ENCODE measurements around the gene RASA3.

DNA sequence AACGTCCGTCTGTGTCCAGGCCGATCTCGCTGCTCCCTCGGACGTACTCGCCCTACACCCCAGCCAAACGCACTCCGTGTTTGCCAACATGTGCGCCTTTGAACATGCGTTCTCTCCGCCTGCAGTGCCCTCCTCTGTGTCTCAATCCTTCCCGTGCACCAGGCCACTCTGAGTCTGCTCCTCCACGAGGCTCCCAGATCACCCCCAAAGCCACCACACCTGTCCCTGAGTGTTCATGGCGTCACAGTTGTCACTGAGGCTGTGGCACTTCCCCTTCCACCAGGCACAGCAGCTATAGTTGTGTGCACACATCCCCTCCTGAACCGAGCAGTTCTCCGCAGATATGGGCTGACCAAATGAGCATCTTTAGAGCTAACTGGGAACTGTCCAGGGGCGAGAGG, 35.6 kb downstream of the RASA3 start:
- TF ChIP-seq, protein P1, sequence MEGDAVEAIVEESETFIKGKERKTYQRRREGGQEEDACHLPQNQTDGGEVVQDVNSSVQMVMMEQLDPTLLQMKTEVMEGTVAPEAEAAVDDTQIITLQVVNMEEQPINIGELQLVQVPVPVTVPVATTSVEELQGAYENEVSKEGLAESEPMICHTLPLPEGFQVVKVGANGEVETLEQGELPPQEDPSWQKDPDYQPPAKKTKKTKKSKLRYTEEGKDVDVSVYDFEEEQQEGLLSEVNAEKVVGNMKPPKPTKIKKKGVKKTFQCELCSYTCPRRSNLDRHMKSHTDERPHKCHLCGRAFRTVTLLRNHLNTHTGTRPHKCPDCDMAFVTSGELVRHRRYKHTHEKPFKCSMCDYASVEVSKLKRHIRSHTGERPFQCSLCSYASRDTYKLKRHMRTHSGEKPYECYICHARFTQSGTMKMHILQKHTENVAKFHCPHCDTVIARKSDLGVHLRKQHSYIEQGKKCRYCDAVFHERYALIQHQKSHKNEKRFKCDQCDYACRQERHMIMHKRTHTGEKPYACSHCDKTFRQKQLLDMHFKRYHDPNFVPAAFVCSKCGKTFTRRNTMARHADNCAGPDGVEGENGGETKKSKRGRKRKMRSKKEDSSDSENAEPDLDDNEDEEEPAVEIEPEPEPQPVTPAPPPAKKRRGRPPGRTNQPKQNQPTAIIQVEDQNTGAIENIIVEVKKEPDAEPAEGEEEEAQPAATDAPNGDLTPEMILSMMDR (conservative IDR thresholded peaks at IDR 0.05; ENCODE audit: low read length): no peak
- TF ChIP-seq EZH2phosphoT487 (IDR thresholded peaks at IDR 0.05; ENCODE audit: borderline replicate concordance): no peak
